Central memory CD8-positive, alpha-beta T cell (primary cell): ENCODE data around the gene ZNF700.
"Not testable (repeated sequence)": the region's sequence is repeated elsewhere in the genome, so short reads cannot be mapped to it uniquely, and the experiment has no call there.

Experiments
- ATAC-seq: fragments of 150-1000 bp; cut with Tn5 transposase; replicated peaks from 2 replicates; pipeline ENCODE4 v1.10.0; 2022; ENCODE audit warnings: mild to moderate bottlenecking, moderate FRiP score, moderate number of reproducible peaks; ENCODE audit not compliant: poor library complexity, severe bottlenecking; ENCODE audit errors: extremely low read depth
- DNase-seq, 2 donors: peaks; one replicate each; pipeline ENCODE4 v3.0.0; 2021; ENCODE audit warnings: low spot score in 2 of 2
- H3K27ac Mint-ChIP-seq: one replicate; pipeline ENCODE4 v1.8.0; 2022; ENCODE audit warnings: low read depth, mild to moderate bottlenecking, moderate library complexity, mixed read lengths
- H3K27me3 Mint-ChIP-seq: one replicate; pipeline ENCODE4 v1.8.0; 2022; ENCODE audit warnings: mixed read lengths
- H3K36me3 Mint-ChIP-seq: one replicate; pipeline ENCODE4 v1.8.0; 2022; ENCODE audit warnings: mild to moderate bottlenecking, moderate library complexity, mixed read lengths; ENCODE audit not compliant: insufficient read depth
- H3K4me1 Mint-ChIP-seq: one replicate; pipeline ENCODE4 v1.8.0; 2022; ENCODE audit warnings: mixed read lengths
- H3K4me3 Mint-ChIP-seq: one replicate; pipeline ENCODE4 v1.8.0; 2022; ENCODE audit warnings: mild to moderate bottlenecking, moderate library complexity, mixed read lengths
- H3K9me3 Mint-ChIP-seq: one replicate; pipeline ENCODE4 v1.8.0; 2022; ENCODE audit warnings: mixed read lengths

The ZNF700 gene

DNA sequence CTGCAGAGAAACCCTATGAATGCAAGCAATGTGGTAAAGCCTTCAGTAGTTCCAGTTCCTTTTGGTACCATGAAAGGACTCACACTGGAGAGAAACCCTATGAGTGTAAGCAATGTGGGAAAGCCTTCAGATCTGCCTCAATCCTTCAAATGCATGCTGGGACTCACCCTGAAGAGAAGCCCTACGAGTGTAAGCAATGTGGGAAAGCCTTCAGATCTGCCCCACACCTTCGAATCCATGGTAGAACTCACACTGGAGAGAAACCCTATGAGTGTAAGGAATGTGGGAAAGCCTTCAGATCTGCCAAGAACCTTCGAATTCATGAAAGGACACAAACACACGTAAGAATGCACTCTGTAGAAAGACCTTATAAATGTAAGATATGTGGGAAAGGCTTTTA lies 54.6 kb downstream of the ZNF700 start:
- DNase-seq = no peak
- peaks cover 4% of the 10 kb centered on the region for H3K36me3 Mint-ChIP-seq
- H3K4me3 Mint-ChIP-seq = no peak overlapping the region

DNA sequence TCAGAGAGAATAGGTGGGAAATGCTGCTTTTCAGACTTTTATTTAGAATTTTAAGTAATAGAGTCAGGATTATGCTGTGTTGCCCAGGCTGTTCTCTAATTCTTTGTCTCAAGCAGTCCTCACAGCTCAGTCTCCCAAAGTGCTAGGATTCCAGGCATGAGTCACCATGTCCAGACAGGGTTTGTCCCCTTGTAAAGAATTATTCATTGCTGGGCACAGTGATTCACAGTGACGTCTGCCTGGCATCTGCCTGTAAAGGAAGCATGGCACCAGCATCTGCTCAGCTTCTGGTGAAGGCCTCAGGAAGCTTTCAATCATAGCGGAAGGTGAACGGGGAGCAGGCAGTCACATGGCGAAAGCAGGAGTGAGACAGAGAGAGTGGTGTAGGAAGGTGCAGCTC lies 57.6 kb downstream of the ZNF700 start:
- no peak for ATAC-seq
- no peak for DNase-seq
- H3K27me3 Mint-ChIP-seq = no peaks in the 10 kb centered on the region
- H3K4me3 Mint-ChIP-seq = no peak overlapping the region
- H3K4me1 Mint-ChIP-seq = peaks cover 4% of the 10 kb centered on the region
- peaks cover 9% of the 10 kb centered on the region for H3K36me3 Mint-ChIP-seq
- no peaks in the 10 kb centered on the region for H3K9me3 Mint-ChIP-seq
- no peak overlapping the region for H3K27ac Mint-ChIP-seq

More for the DNA sequence above, 54.6 kb downstream of the ZNF700 start:
- Mint-ChIP-seq H3K9me3 (no peaks in the 10 kb centered on the region), H3K4me1 (no peaks in the 10 kb centered on the region), H3K27me3 (no peaks in the 10 kb centered on the region), H3K27ac (no peak overlapping the region)
- no peak for ATAC-seq

DNA sequence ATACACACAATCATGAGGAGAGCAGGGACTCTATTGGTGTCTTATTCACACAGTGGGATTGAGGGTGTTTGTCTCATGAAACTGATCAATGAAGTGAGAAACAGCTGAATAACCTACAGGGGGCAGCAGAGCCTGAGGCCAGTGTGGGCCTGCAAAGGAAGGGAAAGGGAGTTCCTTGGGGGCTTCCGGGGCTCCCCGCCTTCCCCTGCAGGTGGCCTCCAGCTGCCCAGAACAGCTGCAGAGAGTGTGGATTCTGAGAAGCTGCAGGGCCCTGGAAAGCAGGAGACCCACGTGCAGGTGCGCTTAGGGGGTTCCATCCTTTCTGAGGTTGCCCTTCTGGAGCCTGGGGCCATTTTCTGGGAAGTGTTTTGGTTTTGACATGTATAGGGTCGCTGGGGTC lies 60.1 kb downstream of the ZNF700 start:
- no peak overlapping the region for H3K27ac Mint-ChIP-seq
- peaks cover 12% of the 10 kb centered on the region for H3K36me3 Mint-ChIP-seq
- DNase-seq = no peak
- peaks cover 18% of the 10 kb centered on the region for H3K4me1 Mint-ChIP-seq
- H3K27me3 Mint-ChIP-seq = no peaks in the 10 kb centered on the region
- H3K4me3 Mint-ChIP-seq = no peak overlapping the region
- no peak for ATAC-seq
- H3K9me3 Mint-ChIP-seq = no peaks in the 10 kb centered on the region

DNA sequence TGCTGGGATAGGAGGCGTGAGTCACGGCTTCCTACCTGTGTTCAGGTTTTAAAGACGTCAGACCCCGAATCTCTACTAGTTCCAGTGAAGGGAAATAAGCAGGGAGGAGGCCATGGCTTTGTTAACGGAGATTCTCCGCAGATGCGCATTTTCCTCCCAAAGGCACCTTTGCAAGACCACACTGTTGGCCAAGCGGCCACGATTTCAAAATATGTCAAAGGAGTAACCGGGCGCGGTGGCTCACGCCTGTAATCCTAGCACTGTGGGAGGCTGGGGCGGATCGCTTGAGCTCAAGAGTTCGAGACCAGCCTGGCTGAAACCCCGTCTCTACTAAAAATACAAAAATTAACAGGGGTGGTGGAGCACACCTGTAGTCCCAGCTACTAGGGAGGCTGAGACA lies 61.8 kb downstream of the ZNF700 start:
- Mint-ChIP-seq H3K9me3 (no peaks in the 10 kb centered on the region), H3K27ac (no peak overlapping the region), H3K4me1 (peaks cover 27% of the 10 kb centered on the region), H3K4me3 (peak overlapping the region; percentile 95), H3K36me3 (peaks cover 15% of the 10 kb centered on the region), H3K27me3 (no peaks in the 10 kb centered on the region)
- DNase-seq (no peak), ATAC-seq (no peak)

GRCh38 chr19:11987405-11988281 lies 62.7 kb downstream of the ZNF700 start:
- Mint-ChIP-seq H3K36me3 (peaks cover 15% of the 10 kb centered on the region), H3K27ac (peak overlapping the region; percentile 90), H3K4me3 (peak overlapping the region; percentile 95), H3K27me3 (no peaks in the 10 kb centered on the region), H3K4me1 (peaks cover 32% of the 10 kb centered on the region), H3K9me3 (no peaks in the 10 kb centered on the region)
- DNase-seq (peak; percentile 68 to 75), ATAC-seq (peak; percentile 87)

DNA sequence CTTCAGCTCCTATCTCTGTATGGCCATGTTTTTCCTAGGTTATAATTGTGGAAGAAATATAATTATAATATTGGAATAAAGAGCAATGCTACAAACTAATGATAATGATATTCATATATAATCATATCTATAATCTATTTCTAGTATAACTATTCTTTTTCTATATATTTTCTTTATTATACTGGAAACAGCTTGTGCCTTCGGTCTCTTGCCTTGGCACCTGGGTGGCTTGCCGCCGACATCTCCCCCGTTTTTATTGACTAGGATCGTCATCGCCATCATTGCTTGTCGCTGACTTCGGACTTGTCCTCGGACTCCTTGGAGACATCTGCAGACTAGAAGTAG lies 64.2 kb downstream of the ZNF700 start:
- Mint-ChIP-seq H3K9me3 (no peaks in the 10 kb centered on the region), H3K27me3 (no peaks in the 10 kb centered on the region), H3K36me3 (peaks cover 19% of the 10 kb centered on the region), H3K4me1 (peaks cover 36% of the 10 kb centered on the region), H3K27ac (peak overlapping the region; percentile 90), H3K4me3 (peak overlapping the region; percentile 95)
- ATAC-seq (no peak), DNase-seq (no peak)

DNA sequence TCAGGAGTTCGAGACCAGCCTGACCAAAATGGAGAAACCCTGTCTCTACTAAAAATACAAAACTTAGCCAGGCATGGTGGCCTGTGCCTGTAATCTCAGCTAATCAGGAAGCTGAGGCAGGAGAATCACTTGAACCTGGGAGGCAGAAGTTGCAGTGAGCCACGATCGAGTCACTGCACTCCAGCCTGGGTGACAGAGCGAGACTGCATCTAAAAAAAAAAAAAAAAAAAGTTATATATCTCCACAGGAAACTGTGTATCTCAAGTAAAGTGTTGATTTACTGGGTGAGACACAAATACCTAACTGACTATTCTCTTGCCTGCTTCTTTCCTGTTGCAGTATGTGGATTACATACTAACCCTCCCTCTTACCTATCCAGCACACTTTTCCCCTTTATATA lies 67.0 kb downstream of the ZNF700 start:
- not testable (repeated sequence) for ATAC-seq, H3K27me3 Mint-ChIP-seq, H3K4me3 Mint-ChIP-seq, H3K9me3 Mint-ChIP-seq, DNase-seq, H3K27ac Mint-ChIP-seq
- Mint-ChIP-seq H3K36me3 (peaks cover 17% of the 10 kb centered on the region), H3K4me1 (peaks cover 37% of the 10 kb centered on the region)

- no peak overlapping the region for H3K4me3 Mint-ChIP-seq
- peaks cover 7% of the 10 kb centered on the region for H3K36me3 Mint-ChIP-seq
- no peaks in the 10 kb centered on the region for H3K9me3 Mint-ChIP-seq
- ATAC-seq (no peak), DNase-seq (no peak)
- peaks cover 34% of the 10 kb centered on the region for H3K4me1 Mint-ChIP-seq
- no peaks in the 10 kb centered on the region for H3K27me3 Mint-ChIP-seq
- no peak overlapping the region for H3K27ac Mint-ChIP-seq
Measured at GRCh38 chr19:11995174-11995573, 70.3 kb downstream of the ZNF700 start.
